Mesothelial cell of epicardium (in vitro differentiated cells): ENCODE data around the gene OPHN1. TPM values are rescaled to one million over a fixed set of nuclear protein-coding genes. Genes with fewer than 3 reads are reported as not detected.
A peak's percentile ranks its signal among the peaks of the same experiment; 100 is the strongest.

Source experiments
- DNase-seq, 2 experiments: peaks; one replicate each; pipeline ENCODE4 v3.0.0; 2021; ENCODE audit warnings: low spot score in 2 of 2; ENCODE audit not compliant: unreplicated experiment in 2 of 2
- H3K27ac Mint-ChIP-seq: 2 replicates; pipeline ENCODE4 v1.8.0; 2021; ENCODE audit warnings: mixed read lengths
- H3K27me3 Mint-ChIP-seq: 2 replicates; pipeline ENCODE4 v1.8.0; 2021; ENCODE audit warnings: low read depth, mixed read lengths
- H3K36me3 Mint-ChIP-seq: 2 replicates; pipeline ENCODE4 v1.8.0; 2021; ENCODE audit warnings: mixed read lengths
- H3K4me1 Mint-ChIP-seq: 2 replicates; pipeline ENCODE4 v1.8.0; 2021; ENCODE audit warnings: mixed read lengths
- H3K4me3 Mint-ChIP-seq: 2 replicates; pipeline ENCODE4 v1.8.0; 2021; ENCODE audit warnings: mild to moderate bottlenecking, moderate library complexity, mixed read lengths
- H3K9me3 Mint-ChIP-seq: 2 replicates; pipeline ENCODE4 v1.8.0; 2021; ENCODE audit warnings: mixed read lengths
- total RNA-seq: library from RNA; stranded (reverse); gene quantifications from 3 replicates; pipeline ENCODE4 v1.2.1, GENCODE V29; 2021
- TF ChIP-seq, protein P1 (sequence below): fragments of 200-600 bp; sonication (generic); IDR thresholded peaks from one replicate; pipeline ENCODE4 v1.5.0; 2021; ENCODE audit warnings: antibody characterized with exemption; ENCODE audit not compliant: unreplicated experiment

The OPHN1 gene
- total RNA-seq, 1 donor from 2014 or later, result 8.6 TPM

DNA sequence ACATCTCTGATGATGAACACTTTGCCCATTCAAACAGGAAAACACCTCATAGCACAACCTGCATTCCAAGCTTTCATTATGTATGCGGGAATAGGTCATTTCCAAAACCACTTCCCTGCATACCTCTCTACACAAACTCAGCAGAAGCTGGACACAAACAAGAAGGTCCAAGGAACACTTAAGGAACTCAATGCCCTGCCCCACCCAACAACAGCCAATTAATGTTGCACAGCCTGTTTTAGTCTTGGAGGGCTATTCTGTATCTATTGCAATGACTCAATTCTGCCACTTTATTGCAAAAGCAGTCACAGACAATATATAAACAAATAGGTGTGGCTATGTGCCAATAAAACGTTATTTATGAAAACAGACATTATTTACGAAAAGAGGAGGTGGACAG, 16.7 kb downstream of the OPHN1 start:
- H3K4me3 Mint-ChIP-seq, result no peak overlapping the region
- H3K36me3 Mint-ChIP-seq, result peaks cover 5% of the 10 kb centered on the region
- DNase-seq, result no peak
- TF ChIP-seq, protein P1, sequence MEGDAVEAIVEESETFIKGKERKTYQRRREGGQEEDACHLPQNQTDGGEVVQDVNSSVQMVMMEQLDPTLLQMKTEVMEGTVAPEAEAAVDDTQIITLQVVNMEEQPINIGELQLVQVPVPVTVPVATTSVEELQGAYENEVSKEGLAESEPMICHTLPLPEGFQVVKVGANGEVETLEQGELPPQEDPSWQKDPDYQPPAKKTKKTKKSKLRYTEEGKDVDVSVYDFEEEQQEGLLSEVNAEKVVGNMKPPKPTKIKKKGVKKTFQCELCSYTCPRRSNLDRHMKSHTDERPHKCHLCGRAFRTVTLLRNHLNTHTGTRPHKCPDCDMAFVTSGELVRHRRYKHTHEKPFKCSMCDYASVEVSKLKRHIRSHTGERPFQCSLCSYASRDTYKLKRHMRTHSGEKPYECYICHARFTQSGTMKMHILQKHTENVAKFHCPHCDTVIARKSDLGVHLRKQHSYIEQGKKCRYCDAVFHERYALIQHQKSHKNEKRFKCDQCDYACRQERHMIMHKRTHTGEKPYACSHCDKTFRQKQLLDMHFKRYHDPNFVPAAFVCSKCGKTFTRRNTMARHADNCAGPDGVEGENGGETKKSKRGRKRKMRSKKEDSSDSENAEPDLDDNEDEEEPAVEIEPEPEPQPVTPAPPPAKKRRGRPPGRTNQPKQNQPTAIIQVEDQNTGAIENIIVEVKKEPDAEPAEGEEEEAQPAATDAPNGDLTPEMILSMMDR, result no peak
- peaks cover 25% of the 10 kb centered on the region for H3K9me3 Mint-ChIP-seq
- no peak overlapping the region for H3K27ac Mint-ChIP-seq
- H3K27me3 Mint-ChIP-seq, result no peaks in the 10 kb centered on the region
- peaks cover 20% of the 10 kb centered on the region for H3K4me1 Mint-ChIP-seq

DNA sequence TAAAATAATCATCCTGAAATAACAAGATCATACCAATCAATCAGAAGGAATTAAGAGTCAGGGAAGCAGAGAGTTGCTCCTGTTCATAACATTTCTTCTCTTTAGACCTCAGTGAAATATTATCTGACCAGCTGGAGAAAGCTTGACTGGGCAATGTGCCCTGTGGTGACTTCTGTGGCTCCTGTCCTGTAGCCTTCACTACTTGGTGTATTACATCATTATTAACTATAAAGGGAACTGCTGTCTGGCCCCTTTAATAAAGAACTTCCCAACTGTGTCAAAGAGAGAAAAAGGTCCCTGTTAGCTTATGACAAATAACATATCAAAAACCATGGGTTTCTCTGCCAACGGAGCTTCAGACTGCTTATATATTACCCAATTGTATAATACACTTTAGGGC, 18.0 kb downstream of the OPHN1 start:
- peaks cover 5% of the 10 kb centered on the region for H3K36me3 Mint-ChIP-seq
- no peak overlapping the region for H3K4me3 Mint-ChIP-seq
- H3K9me3 Mint-ChIP-seq, result peaks cover 31% of the 10 kb centered on the region
- no peak for DNase-seq
- H3K27ac Mint-ChIP-seq, result no peak overlapping the region
- H3K27me3 Mint-ChIP-seq, result no peaks in the 10 kb centered on the region
- TF ChIP-seq, protein P1, result no peak
- H3K4me1 Mint-ChIP-seq, result peaks cover 23% of the 10 kb centered on the region

DNA sequence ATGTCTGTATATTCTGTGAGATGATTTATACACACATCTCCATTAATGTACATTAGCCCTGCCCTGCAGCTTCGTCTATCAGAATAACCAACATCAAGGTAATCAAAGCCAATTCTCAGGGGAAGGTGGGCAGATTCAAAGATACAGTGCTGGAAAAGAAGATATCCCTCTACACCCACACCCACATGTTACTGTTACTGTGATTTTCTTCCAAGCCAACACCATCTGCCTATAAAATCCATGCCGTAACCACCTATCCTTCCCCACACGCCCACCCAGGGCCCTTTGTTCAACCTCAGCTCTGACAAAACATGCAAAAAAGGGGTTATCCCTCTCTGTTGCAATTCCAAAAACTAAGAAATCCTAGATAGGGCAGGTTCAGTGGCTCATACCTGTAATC, 20.0 kb downstream of the OPHN1 start:
- peaks cover 23% of the 10 kb centered on the region for H3K4me1 Mint-ChIP-seq
- DNase-seq, result no peak
- H3K36me3 Mint-ChIP-seq, result no peaks in the 10 kb centered on the region
- TF ChIP-seq, protein P1, result no peak
- no peak overlapping the region for H3K4me3 Mint-ChIP-seq
- peaks cover 23% of the 10 kb centered on the region for H3K9me3 Mint-ChIP-seq
- H3K27me3 Mint-ChIP-seq, result no peaks in the 10 kb centered on the region
- H3K27ac Mint-ChIP-seq, result peak overlapping the region; percentile 63

DNA sequence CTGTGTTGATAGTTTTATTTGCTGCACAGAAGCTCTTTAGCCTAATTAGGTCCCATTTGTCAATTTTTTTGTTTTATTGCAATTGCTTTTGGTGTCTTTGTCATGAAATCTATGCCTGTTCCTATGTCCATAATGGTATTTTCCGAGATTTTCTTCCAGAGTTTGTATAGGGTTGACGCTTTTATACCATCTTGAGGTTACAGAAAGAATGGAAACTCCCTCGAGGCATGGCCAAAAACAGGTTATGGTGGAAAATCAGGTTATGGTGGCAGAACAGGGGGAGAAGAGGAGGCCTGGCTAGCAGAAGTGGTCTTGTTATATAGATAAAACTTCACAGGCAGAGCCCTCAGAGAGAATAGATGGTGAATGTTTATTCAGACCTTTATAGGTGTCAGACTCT, 21.6 kb downstream of the OPHN1 start:
- Mint-ChIP-seq H3K36me3 (no peaks in the 10 kb centered on the region), H3K27ac (peak overlapping the region; percentile 75), H3K4me1 (peaks cover 23% of the 10 kb centered on the region), H3K27me3 (no peaks in the 10 kb centered on the region), H3K9me3 (peaks cover 23% of the 10 kb centered on the region), H3K4me3 (no peak overlapping the region)
- TF ChIP-seq, protein P1, result no peak
- peak in 1 of 2 experiments; percentile 43 for DNase-seq

DNA sequence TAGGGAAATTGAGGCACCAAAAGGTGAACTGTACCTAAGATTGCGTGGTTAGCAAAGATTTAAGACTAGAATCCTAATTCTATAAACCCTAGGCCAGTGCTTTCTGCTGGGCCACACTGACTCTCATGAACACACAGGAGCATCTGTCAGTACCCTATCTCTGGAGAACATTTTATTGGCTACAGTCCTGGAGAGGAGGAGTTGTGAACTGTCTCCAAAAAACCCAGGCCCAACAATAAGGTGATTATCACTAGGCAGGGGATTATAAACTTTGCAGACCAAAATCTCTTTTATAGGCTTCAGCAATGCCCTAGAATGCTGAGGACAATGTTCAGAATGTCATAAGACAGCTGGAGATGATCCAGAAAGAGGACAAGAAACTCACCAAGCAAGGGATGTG, 24.1 kb downstream of the OPHN1 start:
- Mint-ChIP-seq H3K9me3 (peaks cover 18% of the 10 kb centered on the region), H3K27ac (no peak overlapping the region), H3K36me3 (no peaks in the 10 kb centered on the region), H3K4me1 (peaks cover 23% of the 10 kb centered on the region), H3K4me3 (no peak overlapping the region), H3K27me3 (no peaks in the 10 kb centered on the region)
- DNase-seq, result no peak
- TF ChIP-seq, protein P1, result no peak

DNA sequence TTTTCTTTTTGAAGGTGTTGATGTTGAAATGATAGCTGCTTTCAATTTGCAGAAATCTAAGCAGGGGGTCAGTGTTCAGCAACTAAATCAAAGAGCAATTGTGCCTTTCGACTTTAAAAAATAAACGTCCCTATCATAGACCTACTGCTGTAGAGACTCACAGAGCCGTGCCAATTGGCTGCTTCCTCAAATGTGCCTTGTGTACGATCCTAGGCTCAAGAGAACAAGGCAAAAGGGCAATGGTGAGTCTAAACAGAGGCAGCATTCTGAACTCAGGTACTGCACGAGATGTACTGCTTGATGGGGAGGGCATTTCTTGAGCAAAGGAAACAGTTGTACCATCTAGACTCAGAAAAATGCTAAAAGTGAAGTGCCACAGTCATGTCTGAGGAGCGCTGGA, 29.8 kb downstream of the OPHN1 start:
- Mint-ChIP-seq H3K27me3 (no peaks in the 10 kb centered on the region), H3K4me3 (no peak overlapping the region), H3K9me3 (peaks cover 19% of the 10 kb centered on the region), H3K27ac (no peak overlapping the region), H3K4me1 (no peaks in the 10 kb centered on the region), H3K36me3 (no peaks in the 10 kb centered on the region)
- DNase-seq, result no peak
- TF ChIP-seq, protein P1, result no peak
